Adrenal gland (tissue), 5 donors: Measurements from ENCODE around the gene PRR5.

Experiments used
- CTCF ChIP-seq, 6 experiments: fragments of 450-650 bp in 4 of 6; fragments of 200-600 bp in 2 of 6; sonication (generic) in 1 of 6; IDR thresholded peaks; 1 replicate in 5 of 6; 2 replicates in 1 of 6; pipeline versions ENCODE4 v1.5.1 to v1.8.0; 2016 to 2021; ENCODE audit warnings: antibody characterized with exemption in 6 of 6, mild to moderate bottlenecking in 2 of 6, moderate library complexity in 1 of 6
- POLR2A ChIP-seq, 2 donors: fragments of 450-650 bp; IDR thresholded peaks; one replicate each; pipeline ENCODE4 v1.6.1; 2017; ENCODE audit warnings: antibody characterized with exemption in 2 of 2, mild to moderate bottlenecking in 2 of 2, moderate library complexity in 1 of 2
- donor health status: DM: no; HTN: no; CAD: no.

GRCh38 chr22:44782363-44782963 is 80.5 kb downstream of the PRR5 start:
- TF ChIP-seq CTCF (IDR thresholded peaks at IDR 0.05), result no peak
- TF ChIP-seq POLR2A (IDR thresholded peaks at IDR 0.05), result no peak
